Glutamatergic neuron (in vitro differentiated cells): Measurements from ENCODE around the gene GRIP1. TPM values are rescaled to one million over a fixed set of nuclear protein-coding genes. Genes with fewer than 3 reads are reported as not detected.

Source experiments
- DNase-seq: peaks from one replicate; pipeline ENCODE4 v3.0.0; 2022
- H3K27ac Mint-ChIP-seq: one replicate; pipeline ENCODE4 v1.8.0; 2020; ENCODE audit warnings: mild to moderate bottlenecking, mixed read lengths, inconsistent platforms; ENCODE audit not compliant: unreplicated experiment
- H3K27me3 Mint-ChIP-seq: one replicate; pipeline ENCODE4 v1.8.0; 2020; ENCODE audit warnings: mild to moderate bottlenecking, moderate library complexity, mixed read lengths, inconsistent platforms; ENCODE audit not compliant: unreplicated experiment
- H3K36me3 Mint-ChIP-seq: one replicate; pipeline ENCODE4 v1.8.0; 2020; ENCODE audit warnings: mild to moderate bottlenecking, mixed read lengths, inconsistent platforms; ENCODE audit not compliant: unreplicated experiment
- H3K4me1 Mint-ChIP-seq: one replicate; pipeline ENCODE4 v1.8.0; 2020; ENCODE audit warnings: mild to moderate bottlenecking, low read depth, mixed read lengths, inconsistent platforms; ENCODE audit not compliant: unreplicated experiment
- H3K4me3 Mint-ChIP-seq: one replicate; pipeline ENCODE4 v1.8.0; 2020; ENCODE audit warnings: mild to moderate bottlenecking, mixed read lengths, inconsistent platforms; ENCODE audit not compliant: unreplicated experiment
- H3K9me3 Mint-ChIP-seq: one replicate; pipeline ENCODE4 v1.8.0; 2020; ENCODE audit warnings: mild to moderate bottlenecking, moderate library complexity, mixed read lengths, inconsistent platforms; ENCODE audit not compliant: unreplicated experiment
- CTCF ChIP-seq: fragments of 200-600 bp; sonication (generic); IDR thresholded peaks from one replicate; pipeline ENCODE4 v1.5.0; 2021; ENCODE audit not compliant: partially characterized antibody, unreplicated experiment
- total RNA-seq: library from RNA; stranded (reverse); fragmentation: NEBNext Ultra II Directional; extraction: Animal tissue kit (Norgen Biotek cat#: 25700); gene quantifications from one replicate; pipeline ENCODE4 v1.2.1, GENCODE V29; 2021; ENCODE audit not compliant: unreplicated experiment

GRIP1 gene
- total RNA-seq, 1 donor from 2014 or later = 67.1 TPM

- no peak overlapping the region for H3K4me3 Mint-ChIP-seq
These were observed 55.4 kb downstream of the GRIP1 start for GRCh38 chr12:66623455-66623854.

DNA sequence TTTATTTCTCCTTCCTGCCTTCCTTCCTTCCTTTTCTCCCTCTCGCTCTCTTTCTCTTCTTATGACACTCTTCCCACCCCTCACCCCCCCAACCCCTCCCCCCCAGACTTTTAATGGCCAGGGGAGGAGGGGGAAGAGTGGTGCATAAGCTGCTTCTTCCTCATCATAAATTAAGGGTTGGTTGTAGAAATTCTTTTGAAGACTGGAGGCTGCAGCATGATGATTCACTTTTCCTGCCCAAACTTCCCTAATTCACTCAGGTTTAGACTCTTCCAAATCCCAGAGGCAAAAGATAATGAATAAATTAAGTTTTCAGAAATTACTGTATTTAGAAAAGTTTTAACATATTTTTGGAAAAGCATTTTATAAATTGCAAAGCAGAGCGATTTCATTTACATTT is 58.2 kb downstream of the GRIP1 start:
- DNase-seq = no peak
- Mint-ChIP-seq H3K36me3 (no peaks in the 10 kb centered on the region), H3K4me1 (peaks cover 8% of the 10 kb centered on the region), H3K27me3 (no peaks in the 10 kb centered on the region), H3K27ac (no peak overlapping the region), H3K9me3 (no peaks in the 10 kb centered on the region), H3K4me3 (no peak overlapping the region)
- TF ChIP-seq CTCF = no peak

More at GRCh38 chr12:66623455-66623854, 55.4 kb downstream of the GRIP1 start:
- Mint-ChIP-seq H3K9me3 (no peaks in the 10 kb centered on the region), H3K4me1 (peaks cover 9% of the 10 kb centered on the region), H3K36me3 (no peaks in the 10 kb centered on the region), H3K27ac (no peak overlapping the region), H3K27me3 (no peaks in the 10 kb centered on the region)
- no peak for TF ChIP-seq CTCF
- DNase-seq = no peak

GRCh38 chr12:66620026-66620425 is 58.9 kb downstream of the GRIP1 start:
- Mint-ChIP-seq H3K27me3 (no peaks in the 10 kb centered on the region), H3K27ac (no peak overlapping the region), H3K9me3 (no peaks in the 10 kb centered on the region), H3K4me3 (no peak overlapping the region), H3K4me1 (peaks cover 6% of the 10 kb centered on the region), H3K36me3 (no peaks in the 10 kb centered on the region)
- no peak for DNase-seq
- TF ChIP-seq CTCF = no peak

DNA sequence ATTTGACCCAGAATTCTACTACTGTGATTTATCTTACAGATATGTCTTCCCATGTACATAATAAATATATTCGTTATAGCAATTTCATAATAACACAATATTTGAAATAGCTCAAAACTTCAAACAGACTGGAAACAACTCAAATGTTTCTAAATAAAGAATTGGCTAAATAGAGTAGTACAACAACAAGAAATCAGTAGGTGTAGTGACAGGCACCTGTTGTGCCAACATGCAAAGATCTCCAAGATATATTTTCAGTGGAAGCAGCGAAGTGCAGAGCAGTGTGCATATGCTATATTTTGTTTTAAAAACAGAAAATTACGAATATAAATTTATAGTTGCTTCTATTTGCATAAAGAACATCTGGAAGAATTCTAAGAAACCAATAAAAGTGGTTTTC is 60.9 kb downstream of the GRIP1 start:
- no peak for DNase-seq
- H3K27ac Mint-ChIP-seq = no peak overlapping the region
- H3K9me3 Mint-ChIP-seq = no peaks in the 10 kb centered on the region
- TF ChIP-seq CTCF = no peak
- H3K4me1 Mint-ChIP-seq = peaks cover 4% of the 10 kb centered on the region
- no peaks in the 10 kb centered on the region for H3K27me3 Mint-ChIP-seq
- H3K4me3 Mint-ChIP-seq = no peak overlapping the region
- H3K36me3 Mint-ChIP-seq = no peaks in the 10 kb centered on the region

GRCh38 chr12:66612090-66612775 is 66.6 kb downstream of the GRIP1 start:
- no peak for DNase-seq
- Mint-ChIP-seq H3K36me3 (no peaks in the 10 kb centered on the region), H3K4me3 (no peak overlapping the region), H3K4me1 (peaks cover 4% of the 10 kb centered on the region), H3K27ac (no peak overlapping the region), H3K9me3 (no peaks in the 10 kb centered on the region), H3K27me3 (no peaks in the 10 kb centered on the region)
- no peak for TF ChIP-seq CTCF
